HepG2 (cell line): ENCODE results near the gene METTL26. TPM values are rescaled to one million over a fixed set of nuclear protein-coding genes. Genes with fewer than 3 reads are reported as not detected.

Experiments
- BHLHE40 ChIP-seq: IDR thresholded peaks from 2 replicates; pipeline ENCODE4 v1.6.1; 2011; ENCODE audit warnings: low read length, improper control_type of control experiment
- CSRNP2 ChIP-seq: sonication (generic); formaldehyde crosslinking; conservative IDR thresholded peaks from 2 replicates; pipeline ENCODE4 v1.8.0; 2022; ENCODE audit warnings: low read depth, missing genetic modification reagents
- CTCF ChIP-seq: sonication (generic); formaldehyde crosslinking; IDR thresholded peaks from 2 replicates; pipeline ENCODE4 v1.5.0; 2020; ENCODE audit warnings: mild to moderate bottlenecking, missing genetic modification reagents, moderate library complexity
- ETS1 ChIP-seq: sonication (generic); formaldehyde crosslinking; IDR thresholded peaks from 2 replicates; pipeline ENCODE4 v1.4.0; 2020; ENCODE audit warnings: missing genetic modification reagents
- HDAC1 ChIP-seq: sonication (generic); formaldehyde crosslinking; IDR thresholded peaks from 2 replicates; pipeline ENCODE4 v1.5.1; 2020; ENCODE audit warnings: mild to moderate bottlenecking, missing genetic modification reagents
- JUN ChIP-seq: sonication (generic); formaldehyde crosslinking; IDR thresholded peaks from 2 replicates; pipeline ENCODE4 v1.4.0; 2020; ENCODE audit warnings: mild to moderate bottlenecking, missing genetic modification reagents
- PHF8 ChIP-seq: sonication (generic); formaldehyde crosslinking; IDR thresholded peaks from 2 replicates; pipeline ENCODE4 v1.5.0; 2020; ENCODE audit warnings: missing genetic modification reagents
- PTBP1 ChIP-seq: fragments of 200-400 bp; formaldehyde crosslinking; IDR thresholded peaks from 2 replicates; pipeline ENCODE4 v1.6.1; 2018; ENCODE audit warnings: low read length, low read depth; ENCODE audit not compliant: poor library complexity, severe bottlenecking
- STAG1 ChIP-seq: sonication (generic); formaldehyde crosslinking; IDR thresholded peaks from 2 replicates; pipeline ENCODE4 v1.4.0; 2020; ENCODE audit warnings: missing genetic modification reagents
- THAP11 ChIP-seq: IDR thresholded peaks from 2 replicates; pipeline ENCODE4 v1.6.1; 2016; ENCODE audit warnings: missing biosample characterization, missing genetic modification reagents
- YEATS2 ChIP-seq: sonication (generic); formaldehyde crosslinking; IDR thresholded peaks from 2 replicates; pipeline ENCODE4 v1.4.0; 2020; ENCODE audit warnings: missing genetic modification reagents, borderline replicate concordance
- ZBTB14 ChIP-seq: sonication (generic); formaldehyde crosslinking; IDR thresholded peaks from 2 replicates; pipeline ENCODE4 v1.4.0; 2020; ENCODE audit warnings: missing genetic modification reagents
- ZBTB37 ChIP-seq: sonication (generic); formaldehyde crosslinking; IDR thresholded peaks from 2 replicates; pipeline ENCODE4 v1.4.0; 2020; ENCODE audit warnings: mild to moderate bottlenecking, missing genetic modification reagents
- ZNF343 ChIP-seq: sonication (generic); formaldehyde crosslinking; IDR thresholded peaks from 2 replicates; pipeline ENCODE4 v1.4.0; 2020; ENCODE audit warnings: mild to moderate bottlenecking, missing genetic modification reagents
- ZNF770 ChIP-seq: sonication (generic); formaldehyde crosslinking; IDR thresholded peaks from 2 replicates; pipeline ENCODE4 v1.5.0; 2020; ENCODE audit warnings: mild to moderate bottlenecking, missing genetic modification reagents
- ZNF772 ChIP-seq: sonication (generic); formaldehyde crosslinking; IDR thresholded peaks from 2 replicates; pipeline ENCODE4 v1.5.0; 2020; ENCODE audit warnings: mild to moderate bottlenecking, missing genetic modification reagents
- polyA plus RNA-seq, 8 experiments: library from polyadenylated mRNA; depleted of rRNA in 3 of 8; stranded (reverse) in 7 of 8; unstranded in 1 of 8; fragments of >200 nt; fragmentation: Illumina TruSeq in 4 of 8; extraction: Trizol in 4 of 8; gene quantifications; 2 replicates each; pipeline versions ENCODE4 v1.2.1 to v1.2.3, GENCODE V29; 2011 to 2016; ENCODE audit warnings: low read depth in 4 of 8, missing spikeins in 1 of 8, mixed read lengths in 1 of 8; ENCODE audit not compliant: insufficient read depth in 1 of 8
- total RNA-seq, 5 experiments: library from RNA; depleted of rRNA; stranded (reverse); fragments of >200 nt; fragmentation: Illumina TruSeq; extraction: Trizol; gene quantifications; 2 replicates each; pipeline ENCODE4 v1.2.3, GENCODE V29; 2016; ENCODE audit warnings: low read depth in 1 of 5

Gene METTL26
- total and polyA plus RNA-seq, 2 of the 13 experiments (the other 11 are each of a cell fraction or from before 2014, with no cell fraction given), result 65.5 to 70.1 TPM

GRCh38 chr16:642189-643049 is 6.3 kb upstream of the METTL26 start (continued):
- TF ChIP-seq ETS1 (CRISPR knock-in tag) (0 out of 2 replicates have a peak, but pooled peaks have one; percentile 39), YEATS2 (no peak; the same call in 1 of the 2 replicates), ZNF770 (CRISPR knock-in tag) (peak; percentile 9; the same call in 1 of the 2 replicates), THAP11 (peak; percentile 61; the same call in 1 of the 2 replicates), ZNF343 (CRISPR knock-in tag) (no peak), BHLHE40 (peak; percentile 72), ZNF772 (CRISPR knock-in tag) (no peak), ZBTB14 (peak; percentile 70), CSRNP2 (CRISPR knock-in tag) (no peak), JUN (CRISPR knock-in tag) (peak; percentile 61; the same call in 1 of the 2 replicates), STAG1 (CRISPR knock-in tag) (peak; percentile 9; the same call in 1 of the 2 replicates), ZBTB37 (CRISPR knock-in tag) (no peak), PTBP1 (no peak), PHF8 (CRISPR knock-in tag) (peak; percentile 77), CTCF (CRISPR knock-in tag) (0 out of 2 replicates have a peak, but pooled peaks have one; percentile 8), HDAC1 (CRISPR knock-in tag) (peak; percentile 58)
